Spleen (tissue), 11 donors: Measurements from ENCODE around the gene RTL1. TPM values are rescaled to one million over a fixed set of nuclear protein-coding genes. Genes with fewer than 3 reads are reported as not detected.

Experiments used
- DNase-seq: peaks from one replicate; pipeline ENCODE4 v3.0.0-alpha.2; 2020
- H3K27ac ChIP-seq, 8 donors: fragments of 200-600 bp; sonication (generic) in 7 of 8; 1 replicate in 4 of 8; 2 replicates in 4 of 8; pipeline versions ENCODE4 v1.5.0 to v1.8.0; 2016 to 2021; ENCODE audit warnings: inconsistent platforms in 4 of 8, mild to moderate bottlenecking in 4 of 8, moderate library complexity in 1 of 8
- H3K27me3 ChIP-seq, 7 donors: fragments of 200-600 bp; sonication (generic) in 6 of 7; replicated peaks in 1 of 7; 1 replicate in 4 of 7; 2 replicates in 3 of 7; pipeline versions ENCODE4 v1.5.0 to v1.8.0; 2016 to 2021; ENCODE audit warnings: inconsistent platforms in 3 of 7, mild to moderate bottlenecking in 1 of 7
- H3K36me3 ChIP-seq, 6 donors: fragments of 200-600 bp; sonication (generic) in 5 of 6; 1 replicate in 4 of 6; 2 replicates in 2 of 6; pipeline versions ENCODE4 v1.5.0 to v1.8.0; 2016 to 2021; ENCODE audit warnings: inconsistent platforms in 2 of 6
- H3K4me1 ChIP-seq, 6 donors: fragments of 200-600 bp; sonication (generic) in 5 of 6; 1 replicate in 3 of 6; 2 replicates in 3 of 6; pipeline versions ENCODE4 v1.5.0 to v1.8.0; 2016 to 2021; ENCODE audit warnings: inconsistent platforms in 3 of 6
- H3K4me3 ChIP-seq, 8 donors: fragments of 200-600 bp; sonication (generic) in 7 of 8; 1 replicate in 4 of 8; 2 replicates in 4 of 8; pipeline versions ENCODE4 v1.5.0 to v1.8.0; 2016 to 2021; ENCODE audit warnings: inconsistent platforms in 4 of 8, mild to moderate bottlenecking in 4 of 8, moderate library complexity in 2 of 8
- H3K9me3 ChIP-seq, 8 donors: fragments of 200-600 bp; sonication (generic) in 7 of 8; 1 replicate in 4 of 8; 2 replicates in 4 of 8; pipeline versions ENCODE4 v1.5.0 to v1.8.0; 2016 to 2021; ENCODE audit warnings: inconsistent platforms in 4 of 8
- CTCF ChIP-seq, 11 experiments: fragments of 200-600 bp in 7 of 11; fragments of 450-650 bp in 4 of 11; sonication (generic) in 4 of 11; IDR thresholded peaks in 8 of 11; conservative IDR thresholded peaks in 3 of 11; 1 replicate in 7 of 11; 2 replicates in 4 of 11; pipeline versions ENCODE4 v1.4.0 to v1.8.0; 2016 to 2021; ENCODE audit warnings: antibody characterized with exemption in 11 of 11, inconsistent platforms in 4 of 11, mild to moderate bottlenecking in 1 of 11
- POLR2A ChIP-seq, 3 donors: fragments of 450-650 bp; IDR thresholded peaks; one replicate each; pipeline ENCODE4 v1.5.1; 2017; ENCODE audit warnings: antibody characterized with exemption in 3 of 3, mild to moderate bottlenecking in 1 of 3
- POLR2AphosphoS5 ChIP-seq, 3 donors: sonication (generic); formaldehyde crosslinking; IDR thresholded peaks; one replicate each; pipeline ENCODE4 v1.5.1; 2017; ENCODE audit warnings: antibody characterized with exemption in 3 of 3
- WGBS, 5 donors: extraction: QIAGEN DNeasy Blood & Tissue Kit in 3 of 5; methylation state at CpG; one replicate each; pipeline versions ENCODE4 v1.1.5 to v1.1.7; 2013 to 2018; 5-methylcytosine and 5-hydroxymethylcytosine counted together
- intact Hi-C: fragments of 100-400 bp; cut with DNase I; formaldehyde crosslinking; loops from one replicate; pipeline ENCODE4 v1.15.0; 2023; ENCODE audit warnings: low total_unique reads
- polyA plus RNA-seq, 3 donors: library from polyadenylated mRNA; stranded (reverse); fragments of 200-250 nt; gene quantifications; one replicate each; pipeline ENCODE4 v1.2.1, GENCODE V29; 2013
- total RNA-seq, 7 donors: library from RNA; depleted of rRNA in 3 of 7; stranded (reverse); fragments of >200 nt in 3 of 7; fragmentation: NEBNext Ultra II Directional in 4 of 7; extraction: Animal tissue kit (Norgen Biotek cat#: 25700) in 4 of 7; gene quantifications; one replicate each; pipeline versions ENCODE4 v1.1.0 to v1.2.1, GENCODE V29; 2016 to 2021
- donor health status: healthy with polysubstance abuse.
- donor health status: DM: no; HTN: no; CAD: no; lungs with moderate emphysema.
- donor health status: DM: no; HTN: no; CAD: no.
- donor health status: Bipolar disorder and iron deficiency.
- donor health status: healthy.
- donor health status: DM: no; HTN: no; CAD: no.
- donor health status: DM: yes; HTN: yes; CAD: no.

Gene RTL1
- total and polyA plus RNA-seq, 10 donors = under 0.01 TPM; not detected in 9

DNA sequence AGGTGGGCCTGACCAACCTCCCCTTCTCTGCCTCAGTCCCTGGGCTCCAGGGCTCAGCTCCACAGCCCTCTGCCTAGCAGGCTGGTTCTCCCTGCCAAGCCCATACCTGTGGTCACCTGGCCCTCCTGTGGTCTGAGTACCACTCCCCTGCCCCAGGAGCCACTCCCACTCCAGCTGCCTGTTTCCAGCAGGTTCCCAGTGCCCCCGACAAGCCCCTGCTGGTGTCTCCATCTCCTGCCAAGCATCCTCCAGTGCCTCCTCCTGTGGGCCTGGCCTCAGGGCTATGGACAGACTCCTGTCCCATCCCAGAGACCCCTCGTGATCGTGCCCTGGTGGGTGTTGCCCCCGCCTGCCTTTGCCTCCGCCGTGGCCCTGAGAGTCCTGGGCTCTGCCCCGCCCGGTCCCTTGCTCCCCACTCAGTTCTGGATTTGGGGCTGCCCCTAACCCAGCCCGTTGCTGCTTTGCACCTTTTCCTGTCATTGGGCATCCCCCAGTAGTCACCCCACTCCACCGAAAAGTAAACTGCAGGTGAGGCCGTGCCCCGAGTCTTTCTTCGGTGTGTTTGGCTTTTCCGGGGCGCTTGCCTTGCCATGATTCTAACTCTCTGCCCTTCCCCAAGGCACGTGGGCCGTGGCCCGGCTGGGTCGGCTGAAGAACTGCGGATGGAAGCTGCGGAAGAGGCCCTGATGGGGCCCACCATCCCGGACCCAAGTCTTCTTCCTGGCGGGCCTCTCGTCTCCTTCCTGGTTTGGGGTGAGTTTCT is 67.8 kb downstream of the RTL1 start:
- no peak for TF ChIP-seq POLR2AphosphoS5 (IDR thresholded peaks at IDR 0.05)
- TF ChIP-seq CTCF (IDR thresholded peaks at IDR 0.05 in 8 of 11, conservative IDR thresholded peaks at IDR 0.05 in 3 of 11) = no peak
- TF ChIP-seq POLR2A (IDR thresholded peaks at IDR 0.05) = no peak
- Histone ChIP-seq H3K4me1 (no peaks in the 10 kb centered on the region), H3K36me3 (peaks cover 0 to 19% (median 0%) of the 10 kb centered on the region in 6 donors), H3K9me3 (no peaks in the 10 kb centered on the region), H3K27ac (no peak overlapping the region), H3K4me3 (no peak overlapping the region), H3K27me3 (peaks cover 0 to 16% (median 0%) of the 10 kb centered on the region in 7 donors)
- DNase-seq = peak; percentile 68
- WGBS, 5 donors = 85 to 88% (median 86%) methylated on average over 20 to 24 of the region's 24 CpGs
- intact Hi-C loops = no loop called here

DNA sequence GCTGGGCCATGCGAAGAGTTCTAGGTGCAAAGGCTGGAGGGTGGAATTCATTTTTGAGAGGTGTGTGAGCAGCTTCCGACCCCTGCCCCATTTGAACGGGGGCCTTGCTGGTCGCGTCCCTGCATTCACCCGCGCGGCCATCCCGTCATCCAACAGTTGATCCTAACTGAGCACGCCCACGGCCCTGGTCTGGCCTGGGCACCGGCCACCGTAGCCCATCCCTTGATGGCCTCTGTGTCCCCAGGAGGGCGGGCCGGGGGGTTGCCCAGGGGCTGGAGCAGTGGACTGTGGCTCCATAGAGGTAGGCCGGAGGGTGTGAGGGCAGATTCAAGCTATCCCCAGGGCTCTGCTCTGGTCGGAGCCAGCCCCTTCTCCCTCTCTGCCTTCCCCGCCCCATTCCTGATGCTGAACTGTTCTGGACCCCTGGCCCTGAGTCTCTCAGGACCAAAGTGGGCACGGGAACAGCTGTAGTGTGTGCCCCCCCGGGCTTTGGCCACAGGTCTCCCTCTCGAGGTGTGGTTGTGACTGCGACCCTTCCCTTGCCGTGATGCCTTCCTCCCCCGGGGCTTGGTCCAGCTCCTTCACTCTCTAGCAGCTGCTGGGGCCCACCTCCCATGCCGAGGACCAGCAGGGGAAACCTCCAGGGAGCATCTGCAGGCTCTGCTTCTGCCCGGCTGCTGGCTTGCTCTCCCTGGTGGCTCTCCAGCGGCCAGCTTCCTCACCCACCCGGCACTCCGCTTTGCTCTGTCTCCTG is 68.6 kb downstream of the RTL1 start:
- no peak overlapping the region for H3K4me3 ChIP-seq
- peak; percentile 61 for DNase-seq
- WGBS, 5 donors = 79 to 88% (median 82%) methylated on average over 15 to 29 of the region's 29 CpGs
- TF ChIP-seq POLR2AphosphoS5 (IDR thresholded peaks at IDR 0.05) (no peak), POLR2A (IDR thresholded peaks at IDR 0.05) (no peak), CTCF (IDR thresholded peaks at IDR 0.05 in 8 of 11, conservative IDR thresholded peaks at IDR 0.05 in 3 of 11) (no peak)
- peaks cover 0 to 16% (median 0%) of the 10 kb centered on the region in 7 donors for H3K27me3 ChIP-seq
- intact Hi-C loops = no loop called here
- peaks cover 0 to 19% (median 0%) of the 10 kb centered on the region in 6 donors for H3K36me3 ChIP-seq
- H3K27ac ChIP-seq = no peak overlapping the region
- no peaks in the 10 kb centered on the region for H3K9me3 ChIP-seq
- no peaks in the 10 kb centered on the region for H3K4me1 ChIP-seq

- peaks cover 0 to 16% (median 0%) of the 10 kb centered on the region in 7 donors for H3K27me3 ChIP-seq
- 78 to 94% (median 87%) methylated on average over 15 of the region's 15 CpGs for WGBS, 5 donors
- H3K4me3 ChIP-seq = no peak overlapping the region
- H3K27ac ChIP-seq = no peak overlapping the region
- H3K36me3 ChIP-seq = peaks cover 0 to 19% (median 0%) of the 10 kb centered on the region in 6 donors
- intact Hi-C loops = no loop called here
- H3K4me1 ChIP-seq = no peaks in the 10 kb centered on the region
- H3K9me3 ChIP-seq = no peaks in the 10 kb centered on the region
- TF ChIP-seq CTCF (IDR thresholded peaks at IDR 0.05 in 8 of 11, conservative IDR thresholded peaks at IDR 0.05 in 3 of 11) = no peak
- no peak for TF ChIP-seq POLR2A (IDR thresholded peaks at IDR 0.05)
- TF ChIP-seq POLR2AphosphoS5 (IDR thresholded peaks at IDR 0.05) = no peak
- peak; percentile 22 for DNase-seq
Measured at GRCh38 chr14:100834082-100834793, 69.3 kb downstream of the RTL1 start.
